ENCODE results near the gene IFNK.
"Not testable (repeated sequence)": the region's sequence is repeated elsewhere in the genome, so short reads cannot be mapped to it uniquely, and the experiment has no call there.

IFNK gene

DNA sequence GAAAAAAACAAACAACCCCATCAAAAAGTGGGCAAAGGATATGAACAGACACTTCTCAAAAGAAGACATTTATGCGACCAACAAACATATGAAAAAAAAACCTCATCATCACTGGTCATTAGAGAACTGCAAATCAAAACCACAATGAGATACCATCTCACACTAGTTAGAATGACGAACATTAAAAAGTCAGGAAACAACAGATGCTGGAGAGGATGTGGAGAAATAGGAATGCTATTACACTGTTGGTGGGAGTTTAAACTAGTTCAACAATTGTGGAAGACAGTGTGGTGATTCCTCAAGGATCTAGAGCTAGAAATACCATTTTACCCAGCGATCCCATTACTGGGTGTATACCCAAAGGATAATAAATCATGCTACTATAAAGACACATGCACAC, 23.2 kb upstream of the IFNK start:
- H3K9me3 ChIP-seq (ENCODE audit: control insufficient read depth, low read length); H2BK120ac ChIP-seq (ENCODE audit: low read depth, low read length); H2AFZ ChIP-seq (ENCODE audit: low read depth, low read length); H2BK15ac ChIP-seq (ENCODE audit: low read depth, poor library complexity, severe bottlenecking); H3K27ac ChIP-seq (ENCODE audit: low read length, poor library complexity, severe bottlenecking); H3K79me1 ChIP-seq (replicated peaks; ENCODE audit: low read length, poor library complexity, severe bottlenecking); H3K4me2 ChIP-seq (ENCODE audit: low read length, poor library complexity, severe bottlenecking); H4K8ac ChIP-seq (ENCODE audit: low read length); H3K4me3 ChIP-seq (ENCODE audit: insufficient read depth in 1 of 2, low read depth in 1 of 2, low read length in 2 of 2); H3K27me3 ChIP-seq (ENCODE audit: control insufficient read depth in 1 of 2, insufficient read depth in 1 of 2, low read length in 2 of 2); H2BK12ac ChIP-seq (ENCODE audit: low read length in 2 of 2); H3K4me1 ChIP-seq (ENCODE audit: control insufficient read depth, insufficient read depth, low read depth, low read length); H2AK5ac ChIP-seq (ENCODE audit: low read length, severe bottlenecking); H3K18ac ChIP-seq (ENCODE audit: low read depth in 1 of 2, low read length in 2 of 2); DNase-seq; H3K4ac ChIP-seq (ENCODE audit: low read depth in 1 of 2, low read length in 2 of 2); H3K23ac ChIP-seq (ENCODE audit: low read length in 2 of 2); H3K36me3 ChIP-seq (ENCODE audit: control insufficient read depth in 1 of 2, insufficient read depth in 2 of 2, low read depth in 1 of 2, low read length in 2 of 2); H2BK5ac ChIP-seq (ENCODE audit: low read depth, low read length, poor library complexity, severe bottlenecking); H3K14ac ChIP-seq (ENCODE audit: low read length in 2 of 2); H4K91ac ChIP-seq (ENCODE audit: low read length); H3K9ac ChIP-seq (ENCODE audit: low read length): not testable (repeated sequence)
- WGBS: 87% methylated on average over 3 of the region's 3 CpGs

- Histone ChIP-seq H2BK120ac (ENCODE audit: low read depth, low read length) (no peak overlapping the region), H3K79me1 (replicated peaks; ENCODE audit: low read length, poor library complexity, severe bottlenecking) (no peaks in the 10 kb centered on the region), H3K9me3 (ENCODE audit: control insufficient read depth, low read length) (no peaks in the 10 kb centered on the region), H2AK5ac (ENCODE audit: low read length, severe bottlenecking) (no peak overlapping the region), H3K27ac (ENCODE audit: low read length, poor library complexity, severe bottlenecking) (no peak overlapping the region), H3K9ac (ENCODE audit: low read length) (no peak overlapping the region), H2BK12ac (ENCODE audit: low read length in 2 of 2) (no peak overlapping the region), H3K18ac (ENCODE audit: low read depth in 1 of 2, low read length in 2 of 2) (no peak overlapping the region), H3K14ac (ENCODE audit: low read length in 2 of 2) (no peak overlapping the region), H3K4me3 (ENCODE audit: insufficient read depth in 1 of 2, low read depth in 1 of 2, low read length in 2 of 2) (no peak overlapping the region), H3K4ac (ENCODE audit: low read depth in 1 of 2, low read length in 2 of 2) (no peak overlapping the region), H3K27me3 (ENCODE audit: control insufficient read depth in 1 of 2, insufficient read depth in 1 of 2, low read length in 2 of 2) (peaks cover 0 to 4% of the 10 kb centered on the region in 2 experiments), H3K4me2 (ENCODE audit: low read length, poor library complexity, severe bottlenecking) (no peak overlapping the region), H4K8ac (ENCODE audit: low read length) (no peak overlapping the region), H3K4me1 (ENCODE audit: control insufficient read depth, insufficient read depth, low read depth, low read length) (no peaks in the 10 kb centered on the region), H4K91ac (ENCODE audit: low read length) (no peak overlapping the region), H2BK15ac (ENCODE audit: low read depth, poor library complexity, severe bottlenecking) (no peak overlapping the region), H2AFZ (ENCODE audit: low read depth, low read length) (no peak overlapping the region), H3K23ac (ENCODE audit: low read length in 2 of 2) (no peak overlapping the region), H2BK5ac (ENCODE audit: low read depth, low read length, poor library complexity, severe bottlenecking) (no peak overlapping the region), H3K36me3 (ENCODE audit: control insufficient read depth in 1 of 2, insufficient read depth in 2 of 2, low read depth in 1 of 2, low read length in 2 of 2) (no peaks in the 10 kb centered on the region)
- 85% methylated on average over 4 of the region's 4 CpGs for WGBS
- DNase-seq: no peak
Observed at GRCh38 chr9:27503623-27504022, 20.5 kb upstream of the IFNK start.

DNA sequence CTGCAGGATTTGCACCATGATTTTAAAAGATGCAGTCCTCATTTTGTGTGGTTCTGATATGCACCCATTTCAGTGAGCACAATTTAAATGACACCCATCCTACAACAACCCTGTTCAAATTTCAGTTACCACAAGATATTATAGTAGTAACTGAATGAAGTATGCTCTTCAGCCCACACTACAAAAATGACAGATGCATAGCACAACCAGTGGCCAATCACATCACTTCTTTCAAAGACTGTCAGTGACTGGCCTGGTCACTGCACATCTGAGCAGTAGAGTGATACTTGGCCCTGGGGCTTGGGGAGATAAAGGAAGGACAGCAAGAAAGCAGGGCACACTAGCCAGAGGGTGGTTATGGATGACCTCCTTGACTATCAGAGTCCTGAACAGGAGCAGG, 19.8 kb upstream of the IFNK start:
- Histone ChIP-seq H3K79me1 (replicated peaks; ENCODE audit: low read length, poor library complexity, severe bottlenecking) (no peaks in the 10 kb centered on the region), H3K4me1 (ENCODE audit: control insufficient read depth, insufficient read depth, low read depth, low read length) (no peaks in the 10 kb centered on the region), H2BK15ac (ENCODE audit: low read depth, poor library complexity, severe bottlenecking) (no peak overlapping the region), H3K14ac (ENCODE audit: low read length in 2 of 2) (no peak overlapping the region), H2BK5ac (ENCODE audit: low read depth, low read length, poor library complexity, severe bottlenecking) (no peak overlapping the region), H3K4me3 (ENCODE audit: insufficient read depth in 1 of 2, low read depth in 1 of 2, low read length in 2 of 2) (no peak overlapping the region), H3K36me3 (ENCODE audit: control insufficient read depth in 1 of 2, insufficient read depth in 2 of 2, low read depth in 1 of 2, low read length in 2 of 2) (no peaks in the 10 kb centered on the region), H3K9me3 (ENCODE audit: control insufficient read depth, low read length) (no peaks in the 10 kb centered on the region), H4K8ac (ENCODE audit: low read length) (no peak overlapping the region), H2AFZ (ENCODE audit: low read depth, low read length) (no peak overlapping the region), H2BK12ac (ENCODE audit: low read length in 2 of 2) (no peak overlapping the region), H2AK5ac (ENCODE audit: low read length, severe bottlenecking) (no peak overlapping the region), H3K4me2 (ENCODE audit: low read length, poor library complexity, severe bottlenecking) (no peak overlapping the region), H4K91ac (ENCODE audit: low read length) (no peak overlapping the region), H3K23ac (ENCODE audit: low read length in 2 of 2) (no peak overlapping the region), H3K9ac (ENCODE audit: low read length) (no peak overlapping the region), H3K18ac (ENCODE audit: low read depth in 1 of 2, low read length in 2 of 2) (no peak overlapping the region), H3K27ac (ENCODE audit: low read length, poor library complexity, severe bottlenecking) (no peak overlapping the region), H3K27me3 (ENCODE audit: control insufficient read depth in 1 of 2, insufficient read depth in 1 of 2, low read length in 2 of 2) (peaks cover 0 to 4% of the 10 kb centered on the region in 2 experiments), H3K4ac (ENCODE audit: low read depth in 1 of 2, low read length in 2 of 2) (no peak overlapping the region), H2BK120ac (ENCODE audit: low read depth, low read length) (no peak overlapping the region)
- no peak for DNase-seq

DNA sequence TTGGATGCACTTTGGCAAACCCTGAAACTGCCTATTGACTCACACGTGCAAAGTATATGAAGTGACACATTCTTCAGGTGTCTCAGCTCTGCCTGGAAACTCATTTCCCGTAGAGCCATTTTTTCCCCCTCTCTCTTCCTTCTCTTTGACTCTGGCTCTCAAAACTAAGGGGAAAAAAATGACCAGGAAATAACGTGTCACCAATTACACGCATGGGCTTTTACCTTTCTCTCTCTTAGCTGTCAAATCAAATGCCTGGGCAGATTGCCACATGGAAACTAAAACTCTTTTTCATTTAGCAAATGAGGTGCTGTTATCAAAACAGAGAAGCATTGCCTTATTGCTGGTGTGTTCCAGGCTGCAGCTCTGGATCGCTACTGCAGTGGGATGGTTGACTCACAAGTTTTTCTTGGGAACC, 18.3 kb upstream of the IFNK start:
- H3K18ac ChIP-seq (ENCODE audit: low read depth in 1 of 2, low read length in 2 of 2): no peak overlapping the region
- H4K8ac ChIP-seq (ENCODE audit: low read length): no peak overlapping the region
- H3K4me3 ChIP-seq (ENCODE audit: insufficient read depth in 1 of 2, low read depth in 1 of 2, low read length in 2 of 2): no peak overlapping the region
- no peak overlapping the region for H2BK5ac ChIP-seq (ENCODE audit: low read depth, low read length, poor library complexity, severe bottlenecking)
- no peak overlapping the region for H2BK12ac ChIP-seq (ENCODE audit: low read length in 2 of 2)
- 83% methylated on average over 5 of the region's 5 CpGs for WGBS
- no peak overlapping the region for H2AFZ ChIP-seq (ENCODE audit: low read depth, low read length)
- no peaks in the 10 kb centered on the region for H3K9me3 ChIP-seq (ENCODE audit: control insufficient read depth, low read length)
- H3K9ac ChIP-seq (ENCODE audit: low read length): no peak overlapping the region
- no peak overlapping the region for H2BK120ac ChIP-seq (ENCODE audit: low read depth, low read length)
- H3K27me3 ChIP-seq (ENCODE audit: control insufficient read depth in 1 of 2, insufficient read depth in 1 of 2, low read length in 2 of 2): peaks cover 0 to 6% of the 10 kb centered on the region in 2 experiments
- no peak overlapping the region for H4K91ac ChIP-seq (ENCODE audit: low read length)
- no peaks in the 10 kb centered on the region for H3K4me1 ChIP-seq (ENCODE audit: control insufficient read depth, insufficient read depth, low read depth, low read length)
- H3K14ac ChIP-seq (ENCODE audit: low read length in 2 of 2): no peak overlapping the region
- no peak for DNase-seq
- H3K23ac ChIP-seq (ENCODE audit: low read length in 2 of 2): no peak overlapping the region
- no peak overlapping the region for H3K27ac ChIP-seq (ENCODE audit: low read length, poor library complexity, severe bottlenecking)
- H2BK15ac ChIP-seq (ENCODE audit: low read depth, poor library complexity, severe bottlenecking): no peak overlapping the region
- no peak overlapping the region for H3K4me2 ChIP-seq (ENCODE audit: low read length, poor library complexity, severe bottlenecking)
- H3K36me3 ChIP-seq (ENCODE audit: control insufficient read depth in 1 of 2, insufficient read depth in 2 of 2, low read depth in 1 of 2, low read length in 2 of 2): no peaks in the 10 kb centered on the region
- no peak overlapping the region for H2AK5ac ChIP-seq (ENCODE audit: low read length, severe bottlenecking)
- H3K79me1 ChIP-seq (replicated peaks; ENCODE audit: low read length, poor library complexity, severe bottlenecking): no peaks in the 10 kb centered on the region
- no peak overlapping the region for H3K4ac ChIP-seq (ENCODE audit: low read depth in 1 of 2, low read length in 2 of 2)
